ENCODE results near the gene ATP9B.

Gene ATP9B

DNA sequence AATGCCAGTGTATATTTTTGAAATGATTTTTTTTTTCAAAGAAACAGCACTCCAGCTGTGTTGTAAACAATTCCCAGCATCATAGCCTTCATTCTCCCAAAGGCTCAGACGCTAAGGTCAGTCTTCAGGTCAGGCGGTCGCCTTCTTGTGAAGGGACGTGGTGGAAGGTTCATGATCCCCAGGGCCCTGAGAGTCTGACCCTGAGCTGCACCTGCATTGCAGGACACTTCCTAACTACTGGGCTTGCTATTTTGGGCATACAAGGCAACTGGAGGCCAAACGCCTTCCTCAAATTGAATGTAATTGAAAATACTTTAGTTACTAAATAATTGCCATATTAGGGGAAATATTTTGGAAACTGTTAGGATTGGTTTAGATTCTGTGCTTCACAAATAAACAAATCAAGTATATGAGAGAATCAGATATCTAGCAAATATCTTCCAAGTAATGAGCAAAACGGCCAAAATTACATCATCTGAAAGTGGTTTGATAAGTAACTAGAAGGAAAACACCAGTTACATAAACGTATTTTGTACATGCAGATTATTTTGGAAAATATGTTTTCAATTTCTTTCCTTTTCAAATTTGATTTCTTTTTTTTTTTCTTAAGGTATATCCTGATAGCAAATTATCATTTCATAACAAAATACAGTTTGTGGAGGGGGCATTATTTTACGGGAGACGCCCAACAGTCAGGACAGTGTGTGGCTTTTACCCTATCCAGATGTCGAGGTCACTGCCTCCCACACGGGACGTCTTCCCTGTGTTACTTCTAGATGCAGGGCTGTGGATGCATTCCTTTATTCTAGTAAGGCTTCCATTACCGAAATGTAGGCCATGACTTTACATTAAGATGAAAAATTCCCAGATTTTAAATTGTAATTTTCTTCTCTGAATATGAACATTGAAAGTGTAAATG, 136.0 kb downstream of the ATP9B start:
- no peak for DNase-seq

DNA sequence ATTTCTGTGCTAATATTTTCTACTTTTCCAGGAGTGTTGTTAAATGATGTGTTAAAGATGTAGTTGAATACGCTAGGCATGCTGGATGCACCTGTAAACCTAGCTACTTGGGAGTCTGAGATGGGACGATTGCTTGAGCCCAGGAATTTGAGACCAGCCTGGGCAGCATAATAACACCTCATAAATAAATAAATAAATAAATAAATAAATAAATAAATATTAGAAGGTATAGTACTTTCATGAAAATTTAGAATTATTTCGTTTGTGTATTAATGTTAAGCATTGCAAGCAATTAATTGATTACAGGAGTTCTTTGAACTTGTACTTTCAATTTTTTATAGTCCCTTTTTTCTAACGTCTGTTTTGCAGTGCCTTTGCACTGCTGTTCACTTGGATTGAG, 137.2 kb downstream of the ATP9B start:
- DNase-seq: no peak

DNA sequence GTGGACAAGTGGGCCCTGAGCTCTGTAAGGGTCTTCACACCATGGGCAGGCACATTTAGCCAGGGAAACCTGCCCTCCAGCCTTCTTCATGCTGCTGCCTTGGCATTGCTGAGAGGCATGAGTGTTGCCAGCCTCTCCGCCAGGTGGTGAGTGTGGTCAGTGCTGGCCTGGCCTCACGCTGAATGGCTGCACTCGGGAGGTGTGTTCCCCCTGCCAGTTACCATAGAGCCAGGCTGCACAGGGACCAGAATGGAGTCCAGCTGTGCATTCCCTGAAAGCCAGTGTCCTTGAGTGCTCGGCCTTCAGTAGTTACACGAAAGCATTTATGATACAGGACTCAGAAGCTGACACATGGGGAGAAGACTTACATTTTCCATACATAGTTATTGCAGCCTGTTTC, 139.7 kb downstream of the ATP9B start:
- no peak for DNase-seq

DNA sequence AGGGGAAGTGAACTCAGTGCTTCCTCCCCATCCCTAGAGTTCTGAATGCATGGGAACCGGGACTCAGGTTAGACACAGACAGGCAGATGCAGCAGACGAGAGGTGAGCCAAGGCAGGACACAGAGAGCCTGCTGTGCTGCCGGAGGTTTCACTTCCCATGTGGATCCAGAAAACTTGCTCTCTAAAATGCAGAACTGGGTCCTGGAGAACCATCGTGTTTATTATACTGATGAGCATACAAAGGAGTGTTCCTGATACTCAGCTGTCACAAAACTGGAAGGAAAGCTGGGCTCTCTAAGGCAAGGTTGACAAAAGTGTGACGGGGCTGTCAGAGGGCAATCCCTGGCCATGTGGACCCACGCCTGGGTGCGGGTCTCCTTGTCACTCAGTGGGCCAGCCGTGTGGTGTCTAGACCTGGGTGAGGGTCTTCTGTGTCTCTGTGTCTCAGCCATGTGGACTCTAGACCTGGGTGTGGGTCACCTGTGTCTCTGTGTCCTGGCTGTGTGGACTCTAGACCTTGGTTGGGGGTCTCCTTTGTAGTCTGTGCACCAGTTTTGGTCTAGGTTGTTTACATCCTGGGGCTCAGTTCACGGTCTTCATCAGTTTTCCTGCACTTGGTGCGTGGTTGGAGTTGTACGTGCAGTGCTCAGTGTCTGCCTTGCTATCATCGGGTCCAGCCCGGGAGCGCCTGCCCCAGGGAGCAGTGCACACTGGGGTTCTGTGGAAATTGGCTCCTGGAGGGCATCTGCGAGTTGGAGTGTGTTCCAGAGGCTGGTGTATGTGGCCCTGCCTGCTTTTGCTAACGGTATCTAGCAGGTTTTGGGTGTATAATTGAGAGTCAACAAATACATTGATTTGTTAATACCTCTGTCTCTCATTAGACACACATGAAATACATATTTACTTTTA, 141.1 kb downstream of the ATP9B start:
- DNase-seq: no peak

DNA sequence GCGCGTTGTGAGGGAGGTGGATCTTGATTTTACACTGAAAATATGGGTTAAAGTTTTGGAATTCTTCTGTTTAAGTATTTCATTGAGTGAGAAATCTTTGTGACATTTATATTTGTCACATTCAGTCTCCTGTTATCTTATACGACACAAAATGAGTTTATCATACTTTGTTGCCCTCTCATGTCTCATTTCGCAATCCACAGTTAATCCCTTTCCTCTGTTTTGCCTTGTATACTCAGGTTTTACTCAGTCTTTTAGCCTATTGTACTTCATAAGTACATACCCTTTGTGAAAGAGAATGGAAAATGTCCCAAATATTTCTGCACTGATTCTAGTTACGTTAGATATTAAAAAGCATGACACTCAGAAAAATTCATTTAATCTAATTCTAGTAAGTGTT, 142.7 kb downstream of the ATP9B start:
- no peak for DNase-seq

DNA sequence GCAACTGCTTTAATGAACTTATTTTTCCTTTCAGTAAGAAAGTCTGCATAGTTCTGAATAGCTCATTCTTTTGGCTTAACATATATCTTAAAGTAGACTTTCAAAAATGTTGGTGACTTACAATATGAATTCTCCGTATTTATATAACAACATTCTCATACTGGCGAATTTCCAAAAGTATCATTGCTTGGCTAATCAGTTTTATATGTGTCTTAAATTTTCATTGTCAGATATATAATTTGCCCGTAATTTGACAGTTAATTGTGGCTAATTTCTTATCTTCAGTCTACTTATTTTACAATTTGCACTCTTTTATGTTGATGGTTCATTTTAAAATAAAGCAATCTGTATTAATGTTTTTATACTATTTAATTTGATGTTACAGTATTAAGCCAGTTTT, 144.9 kb downstream of the ATP9B start:
- no peak for DNase-seq

DNA sequence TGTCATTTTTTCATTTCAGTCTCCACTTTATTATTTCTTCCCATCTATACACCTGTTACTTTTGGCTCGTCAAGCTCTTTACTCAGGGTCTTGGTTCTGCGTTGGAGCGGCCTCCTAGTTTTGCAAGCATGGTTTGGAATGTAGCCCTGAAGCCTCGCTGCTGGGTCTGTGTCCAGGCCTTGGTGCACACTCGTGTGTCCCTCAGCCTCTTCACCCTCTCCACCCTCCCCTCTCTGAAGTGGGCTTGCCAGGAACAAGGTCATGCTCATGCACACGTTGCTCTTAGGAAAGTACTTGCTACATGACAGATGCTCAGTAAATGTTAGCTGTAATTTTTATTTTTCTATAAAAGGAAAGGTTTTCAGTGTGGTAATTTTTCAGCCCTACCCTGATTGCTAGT, 147.0 kb downstream of the ATP9B start:
- no peak for DNase-seq

DNA sequence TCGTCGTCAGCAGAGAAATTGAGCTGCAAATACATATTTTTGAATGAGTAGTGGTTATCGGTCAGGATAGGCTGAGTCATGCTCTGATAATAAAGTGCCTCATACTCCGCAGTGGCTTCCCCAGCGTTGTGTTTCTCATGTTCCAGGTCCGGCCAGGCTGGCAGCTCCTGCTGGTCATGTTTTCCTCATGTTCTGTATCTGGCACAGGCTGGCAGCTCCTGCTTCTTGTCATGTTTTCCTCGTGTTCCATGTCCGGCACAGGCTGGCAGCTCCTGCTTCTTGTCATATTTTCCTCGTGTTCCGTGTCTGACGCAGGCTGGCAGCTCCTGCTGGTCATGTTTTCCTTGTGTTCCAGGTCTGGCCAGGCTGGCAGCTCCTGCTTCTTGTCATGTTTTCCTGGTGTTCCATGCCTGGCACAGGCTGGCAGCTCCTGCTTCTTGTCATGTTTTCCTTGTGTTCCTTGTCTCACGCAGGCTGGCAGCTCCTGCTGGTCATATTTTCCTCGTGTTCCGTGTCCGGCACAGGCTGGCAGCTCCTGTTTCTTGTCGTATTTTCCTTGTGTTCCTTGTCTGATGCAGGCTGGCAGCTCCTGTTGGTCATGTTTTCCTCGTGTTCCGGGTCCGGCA, 148.9 kb downstream of the ATP9B start:
- no peak for DNase-seq

DNA sequence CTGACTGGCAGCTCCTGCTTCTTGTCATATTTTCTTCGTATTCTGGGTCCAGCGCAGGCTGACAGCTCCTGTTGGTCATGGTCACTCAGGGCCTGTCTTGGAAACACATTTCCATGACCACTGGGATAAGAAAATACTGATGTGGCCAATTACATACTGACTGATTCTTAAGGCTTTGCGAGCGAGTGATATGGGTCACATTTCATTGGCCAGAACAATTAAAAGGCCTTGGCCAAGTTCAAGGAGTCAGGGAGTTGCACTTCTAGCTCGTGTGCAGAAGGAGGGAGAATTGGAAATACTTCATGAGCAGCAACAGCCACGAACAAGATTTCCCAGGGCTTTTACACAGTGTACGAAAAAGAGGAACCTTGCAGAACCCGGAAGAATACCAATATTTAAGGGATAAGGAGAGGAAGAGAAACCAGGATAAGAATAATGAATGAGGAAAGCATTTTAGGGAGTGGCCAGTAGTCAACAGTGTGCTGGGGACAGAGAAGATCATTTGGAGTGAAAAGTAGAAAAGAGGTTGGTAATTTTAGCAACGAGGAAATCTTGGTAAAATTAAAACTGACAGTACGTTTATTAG, 149.5 kb downstream of the ATP9B start:
- no peak for DNase-seq

DNA sequence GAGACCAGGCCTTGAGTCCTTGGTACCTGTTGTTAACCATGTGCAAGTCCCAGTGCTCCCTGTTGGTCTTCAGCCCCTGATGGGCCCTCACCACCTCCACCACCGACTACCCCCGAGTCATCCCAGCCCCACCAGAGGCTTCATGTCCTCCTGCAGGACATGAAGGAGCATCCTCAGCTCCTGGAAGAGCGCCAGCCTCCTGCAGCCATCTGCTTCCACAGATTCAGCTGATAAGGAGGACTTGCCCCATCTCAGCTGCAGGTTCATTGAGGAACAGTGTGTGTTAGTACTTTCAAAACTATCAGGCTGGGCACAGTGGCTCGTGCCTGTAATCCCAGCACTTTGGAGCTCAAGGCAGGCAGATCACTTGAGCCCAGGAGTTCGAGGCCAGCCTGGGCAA, 151.9 kb downstream of the ATP9B start:
- no peak for DNase-seq

DNA sequence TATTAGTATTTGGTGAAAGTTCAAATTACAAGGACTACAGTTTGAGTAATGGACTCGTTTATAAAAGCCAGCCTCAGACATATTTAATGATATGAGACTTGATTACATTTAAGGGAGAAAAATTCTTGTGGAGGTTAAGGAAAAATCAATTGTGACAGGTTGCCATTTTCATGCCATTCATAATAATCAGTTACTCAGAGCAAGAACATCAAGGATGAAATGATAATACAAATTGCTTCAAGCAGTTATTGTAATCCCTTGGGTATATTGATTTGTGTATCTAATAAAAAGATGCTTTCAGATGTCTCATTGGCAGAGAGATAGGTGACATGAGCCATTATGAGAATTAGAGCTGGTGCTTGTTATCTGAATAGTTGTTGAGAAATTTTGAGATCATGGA, 153.6 kb downstream of the ATP9B start:
- DNase-seq: no peak

DNA sequence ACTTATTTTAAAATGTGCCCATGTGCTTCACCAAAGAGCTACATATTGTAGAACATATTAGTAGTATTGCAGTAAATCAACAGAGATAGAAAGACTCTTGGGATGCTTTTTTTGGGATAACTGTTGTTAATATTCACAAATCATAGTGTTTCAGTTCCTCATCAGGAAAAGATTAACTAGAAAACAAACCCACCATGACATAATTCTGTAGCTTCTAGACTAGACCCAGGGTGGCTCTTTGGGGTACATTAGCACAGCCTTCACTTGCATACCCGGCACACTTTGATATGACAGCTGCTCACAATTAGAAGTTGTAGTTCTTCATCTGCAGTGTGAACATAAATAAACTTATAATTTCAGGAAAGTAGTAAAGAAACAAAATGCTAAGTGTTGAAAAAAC, 154.2 kb downstream of the ATP9B start:
- no peak for DNase-seq

DNA sequence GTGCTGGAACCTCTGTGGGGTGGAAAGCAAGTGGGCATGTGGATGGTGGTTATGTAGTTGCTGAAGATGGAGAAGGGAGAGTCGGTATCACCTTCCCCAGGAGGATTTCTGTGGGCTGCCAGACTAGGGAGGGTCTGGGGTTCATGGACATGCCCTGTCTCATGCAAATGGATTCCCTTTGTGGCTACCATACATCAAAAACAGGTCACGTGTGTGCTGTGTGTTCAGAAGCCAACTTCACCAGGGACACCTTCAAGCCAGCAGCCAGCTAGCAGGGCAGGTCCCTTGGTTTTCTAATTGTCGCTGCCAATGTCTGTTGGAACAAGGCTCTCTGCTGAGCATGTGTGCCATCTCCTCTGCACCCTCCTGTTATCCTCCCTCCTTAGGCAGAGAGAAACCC, 155.2 kb downstream of the ATP9B start:
- DNase-seq: no peak

DNA sequence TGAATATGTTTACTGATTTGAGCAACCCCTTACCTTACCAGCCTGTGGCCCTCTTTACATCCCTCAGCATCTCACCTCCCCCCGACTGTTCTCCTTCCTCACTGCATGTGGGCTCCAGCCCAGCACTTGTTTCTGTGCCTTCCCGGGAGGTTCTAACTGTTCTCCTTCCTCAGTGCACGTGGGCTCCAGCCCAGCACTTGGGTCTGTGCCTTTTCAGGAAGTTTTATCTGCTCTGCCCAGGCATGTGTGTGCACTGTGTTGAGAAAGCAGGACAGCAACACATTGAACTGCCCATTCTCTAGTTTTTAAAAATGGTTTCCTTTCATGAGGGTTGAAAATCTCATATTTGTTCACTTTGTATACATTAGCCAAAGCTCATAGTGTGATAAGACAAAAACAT, 158.4 kb downstream of the ATP9B start:
- DNase-seq: no peak

DNA sequence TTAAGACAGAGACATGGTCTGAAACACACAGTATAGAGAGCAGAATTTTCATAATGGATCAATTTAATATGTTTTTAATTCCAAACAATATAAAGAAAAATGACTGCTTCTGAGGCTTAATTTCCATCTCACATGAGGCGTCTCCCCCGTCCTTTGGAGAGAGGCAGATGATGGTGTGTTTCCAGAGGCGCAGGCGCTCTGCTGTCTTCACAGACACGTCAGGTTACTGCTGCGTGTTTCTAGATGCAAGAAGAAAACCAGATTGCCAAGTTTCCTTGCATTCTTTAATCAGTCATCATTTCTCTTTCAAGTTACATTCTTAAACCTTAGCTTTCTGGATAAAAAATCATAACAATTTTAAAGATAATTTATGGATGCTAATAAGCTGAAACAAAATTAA, 160.2 kb downstream of the ATP9B start:
- DNase-seq: no peak

DNA sequence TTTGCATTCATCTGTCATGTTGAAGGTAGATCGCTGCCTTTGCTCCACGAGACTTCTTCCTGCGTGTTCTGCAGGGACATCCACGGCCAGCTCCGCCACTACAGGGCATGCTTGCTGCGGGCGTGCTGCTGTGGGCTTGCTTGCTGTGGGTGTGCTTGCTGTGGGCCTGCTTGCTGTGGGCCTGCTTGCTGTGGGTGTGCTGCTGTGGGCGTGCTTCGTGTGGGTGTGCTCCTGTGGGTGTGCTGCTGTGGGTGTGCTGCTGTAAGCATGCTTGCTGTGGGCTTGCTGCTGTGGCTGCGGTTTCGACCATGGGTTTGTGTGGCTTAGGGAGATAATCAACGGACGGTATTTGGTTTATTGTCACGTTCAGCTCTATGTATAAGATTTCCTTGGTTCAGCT, 165.2 kb downstream of the ATP9B start:
- no peak for DNase-seq

DNA sequence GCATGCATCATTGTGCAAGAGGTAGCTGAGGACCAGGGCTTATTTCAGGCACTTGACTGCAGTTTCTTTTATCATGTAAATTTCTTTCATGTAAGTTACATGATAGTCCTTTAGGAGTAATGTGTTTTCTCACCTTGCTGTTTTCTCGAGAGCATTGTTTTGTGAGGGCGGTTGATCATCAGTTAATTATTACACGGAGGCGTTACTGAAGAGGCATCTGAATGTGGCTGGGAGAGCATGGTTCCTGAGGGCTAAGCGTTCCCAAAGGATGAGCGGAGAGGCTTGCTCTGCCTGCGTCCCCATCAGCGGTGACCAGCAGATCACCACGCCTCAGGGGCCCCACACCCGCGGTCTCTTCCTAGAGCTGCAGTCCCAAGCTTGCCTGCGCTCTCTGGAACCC, 170.4 kb downstream of the ATP9B start:
- no peak for DNase-seq

DNA sequence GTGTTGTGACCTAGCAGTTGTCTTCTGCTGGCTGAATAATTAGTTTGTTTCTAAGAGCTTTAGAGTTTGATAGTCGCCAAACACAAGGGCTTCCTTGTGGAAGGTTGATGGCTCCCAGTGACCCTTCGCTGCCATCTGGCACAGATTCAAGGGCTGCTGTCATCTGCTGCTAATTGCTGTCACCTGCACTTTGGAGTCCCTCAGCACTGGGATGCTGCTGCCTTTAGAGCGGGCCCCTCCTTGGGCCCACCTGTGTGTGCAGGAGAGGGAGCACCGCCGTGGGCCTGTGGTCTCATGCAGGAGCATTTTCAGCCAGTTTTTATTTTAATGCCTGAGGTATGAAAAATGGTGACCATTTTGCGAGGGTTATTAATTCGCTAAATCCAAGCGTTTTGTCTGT, 172.6 kb downstream of the ATP9B start:
- DNase-seq: no peak

DNA sequence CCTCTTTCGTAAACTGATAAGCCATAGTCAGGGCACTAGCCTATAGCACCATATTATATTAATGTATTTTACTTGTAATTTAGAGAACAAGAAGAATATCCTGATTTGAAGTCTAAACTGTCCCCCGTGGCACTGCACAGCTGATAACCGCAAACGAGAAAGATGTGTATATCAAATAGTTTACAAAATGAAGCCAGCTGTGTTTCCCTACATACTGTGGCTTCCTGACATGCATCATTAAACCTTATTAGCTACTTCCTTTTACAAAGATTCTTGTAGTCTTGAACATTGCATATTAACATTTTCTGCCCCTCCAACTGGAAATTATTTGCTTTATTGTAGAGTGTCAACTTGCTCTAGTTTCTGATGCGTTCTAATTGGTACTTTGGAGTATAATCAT, 173.1 kb downstream of the ATP9B start:
- no peak for DNase-seq

DNA sequence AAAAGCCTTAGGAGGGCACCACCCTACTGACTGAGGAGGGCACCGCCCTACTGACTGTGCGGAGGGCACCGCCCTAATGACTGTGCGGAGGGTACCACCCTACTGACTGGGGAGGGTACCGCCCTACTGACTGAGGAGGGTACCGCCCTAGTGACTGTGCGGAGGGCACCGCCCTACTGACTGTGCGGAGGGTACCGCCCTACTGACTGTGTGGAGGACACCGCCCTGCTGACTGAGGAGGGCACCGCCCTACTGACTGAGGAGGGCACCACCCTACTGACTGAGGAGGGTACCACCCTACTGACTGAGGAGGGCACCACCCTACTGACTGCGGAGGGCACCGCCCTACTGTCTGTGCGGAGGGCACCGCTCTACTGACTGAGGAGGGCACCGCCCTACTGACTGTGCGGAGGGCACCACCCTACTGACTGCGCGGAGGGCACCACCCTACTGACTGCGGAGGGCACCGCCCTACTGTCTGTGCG, 176.4 kb downstream of the ATP9B start:
- DNase-seq: peak; percentile 24

DNA sequence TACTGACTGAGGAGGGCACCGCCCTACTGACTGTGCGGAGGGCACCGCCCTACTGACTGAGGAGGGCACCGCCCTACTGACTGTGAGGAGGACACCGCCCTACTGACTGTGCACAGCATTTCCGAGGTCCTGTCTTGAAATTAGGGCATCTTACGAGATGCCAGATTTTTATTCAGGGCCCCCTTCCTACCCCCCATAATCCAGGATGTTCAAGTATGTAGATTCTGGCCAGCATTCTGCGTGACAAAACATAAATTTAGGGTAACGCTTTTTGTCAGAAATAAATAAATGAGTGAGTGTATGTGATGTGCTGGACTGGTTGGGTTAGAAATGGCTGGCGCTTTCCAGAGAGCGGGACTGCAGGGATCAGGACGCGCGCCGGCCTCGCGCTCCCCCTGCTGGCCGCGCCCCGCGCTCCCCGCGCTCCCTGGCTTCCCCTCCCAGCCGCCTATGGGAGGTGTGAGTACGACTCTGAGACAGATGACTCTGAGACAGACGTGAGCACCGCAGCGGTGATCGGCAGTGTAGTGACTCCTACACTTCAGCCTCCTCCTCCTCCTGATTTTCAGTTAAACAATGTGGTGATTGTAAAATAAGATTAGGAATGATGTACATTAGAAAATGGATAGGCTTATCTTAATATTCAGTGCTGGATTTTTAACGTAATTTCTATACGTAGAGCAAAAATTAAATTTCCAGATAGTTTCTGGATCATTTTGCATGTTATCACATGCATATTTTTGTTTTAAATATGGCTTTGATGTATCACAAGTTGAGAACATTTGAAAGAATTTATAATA, 177.3 kb downstream of the ATP9B start:
- peak; percentile 64 for DNase-seq

DNA sequence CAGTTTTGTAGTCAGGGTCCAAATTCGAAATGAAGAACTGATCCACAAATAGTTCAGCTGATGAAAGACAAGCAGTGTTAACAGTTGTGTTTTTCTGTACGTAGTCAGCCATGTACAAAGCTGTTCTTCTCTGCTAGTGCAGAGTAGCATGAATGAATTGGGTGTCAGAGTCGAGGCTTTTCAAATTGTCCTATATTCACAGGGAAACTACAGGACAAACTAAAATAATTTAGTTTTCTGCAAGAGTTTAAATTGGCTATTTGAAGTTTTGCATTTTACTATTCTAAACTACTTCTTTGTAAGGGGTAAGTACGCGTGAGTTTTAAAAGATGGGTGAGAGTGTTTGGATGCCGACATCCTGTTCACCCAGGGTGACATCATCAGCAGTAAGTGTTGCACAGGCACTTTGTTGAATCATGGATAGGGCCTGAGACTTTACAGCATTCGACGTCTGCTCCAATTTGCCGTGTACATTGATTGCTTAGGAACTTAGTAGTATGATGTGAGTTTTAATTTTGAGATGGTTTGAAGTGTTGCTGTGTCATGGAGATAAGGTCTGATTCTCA, 179.4 kb downstream of the ATP9B start:
- DNase-seq: no peak
